OCI-M2 (cell line): ENCODE measurements around the gene ALDOA.
A peak's percentile ranks its signal among the peaks of the same experiment; 100 is the strongest.

Source experiments
- DNase-seq: peaks from one replicate; lab custom pipeline; 2025; ENCODE audit not compliant: unreplicated experiment; lab: John Stamatoyannopoulos, UW

Gene ALDOA

GRCh38 chr16:30088832-30089624, 23.5 kb downstream of the ALDOA start:
- no peak for DNase-seq

GRCh38 chr16:30090610-30091331, 25.2 kb downstream of the ALDOA start:
- DNase-seq = no peak

GRCh38 chr16:30091474-30092372, 26.2 kb downstream of the ALDOA start, which contains the start of gene TBX6:
TSS of gene TBX6 (minus strand) at chr16:30091924. CDS start at chr16:30091193, 731 bp downstream.
- no peak for DNase-seq

GRCh38 chr16:30092373-30093010, 26.9 kb downstream of the ALDOA start:
- DNase-seq = peak; percentile 72

- no peak for DNase-seq
Measured at GRCh38 chr16:30094541-30095165, 29.1 kb downstream of the ALDOA start.

DNA sequence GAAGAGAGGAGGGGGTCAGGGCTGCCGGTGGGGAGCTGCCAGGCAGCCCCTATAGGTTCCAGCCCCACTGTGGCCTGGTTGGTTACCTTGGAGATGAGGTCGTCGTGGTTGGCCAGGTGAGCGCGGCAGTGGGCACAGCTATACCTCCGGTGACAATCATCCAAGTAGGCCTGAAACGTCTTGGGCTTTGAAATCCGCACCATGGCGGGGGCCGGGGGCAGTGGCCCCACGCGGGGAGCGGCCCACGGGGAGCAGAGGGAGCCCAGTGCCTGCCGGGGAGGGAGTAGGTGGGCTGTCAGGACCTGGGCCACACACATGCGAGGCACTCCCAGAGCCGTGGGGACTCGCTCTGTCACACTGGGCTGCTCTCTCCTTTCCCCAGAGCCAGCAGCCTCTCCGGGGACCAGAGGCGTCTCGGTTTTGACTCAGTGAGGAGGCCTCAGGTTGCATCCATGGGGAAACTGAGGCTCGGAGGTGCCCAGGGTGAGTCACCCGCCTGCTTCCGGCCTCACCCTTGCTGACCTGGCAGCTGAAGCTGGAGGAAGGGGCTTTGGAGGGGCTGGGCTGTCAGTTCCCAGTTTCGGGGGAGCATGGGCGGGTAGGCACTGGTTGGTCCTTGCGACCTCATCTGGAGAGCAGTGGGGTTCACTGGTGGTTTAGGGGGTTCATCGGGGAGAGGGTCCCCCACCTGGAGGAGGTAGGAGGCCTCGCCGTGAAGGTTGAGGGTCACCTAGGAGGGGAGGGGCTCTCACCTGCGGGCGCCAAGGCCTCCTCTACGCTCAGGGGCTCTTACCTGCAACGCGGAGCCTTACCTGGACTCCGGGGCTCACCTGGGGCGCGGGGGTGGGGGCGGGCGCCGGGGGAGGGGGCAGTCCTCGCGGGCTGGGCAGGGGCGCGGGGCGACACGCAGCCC, 29.9 kb downstream of the ALDOA start:
- DNase-seq = no peak

- DNase-seq = no peak
Measured at GRCh38 chr16:30096105-30096861, 30.7 kb downstream of the ALDOA start, which contains the start of gene YPEL3. TSS of gene YPEL3 (minus strand) at chr16:30096213. CDS start at chr16:30095482, 731 bp downstream.

- DNase-seq = no peak
Measured at GRCh38 chr16:30096862-30097563, 31.5 kb downstream of the ALDOA start.

DNA sequence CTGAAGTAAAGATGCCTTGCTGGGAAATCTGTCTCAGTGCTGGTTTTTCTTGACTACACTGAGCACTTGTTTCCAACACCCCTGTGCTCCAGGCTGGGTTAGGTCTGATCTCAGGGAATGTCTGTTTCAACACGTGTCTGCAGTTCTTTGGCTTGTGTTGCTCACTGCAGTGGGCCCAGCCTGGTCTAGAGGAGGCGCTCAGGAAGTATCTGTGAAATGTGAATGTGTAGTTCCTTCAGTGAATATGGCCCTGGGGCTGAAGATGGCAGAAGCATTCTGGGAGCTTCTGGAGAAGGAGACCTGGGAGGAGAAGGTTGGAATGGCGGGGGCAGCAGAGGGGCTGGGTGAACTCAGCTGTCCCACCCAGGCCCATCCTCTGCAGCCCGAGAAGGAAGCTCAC, 38.5 kb downstream of the ALDOA start:
- DNase-seq = no peak

- DNase-seq = no peak
Measured at GRCh38 chr16:30104492-30104891, 38.9 kb downstream of the ALDOA start.

- DNase-seq = no peak
Measured at GRCh38 chr16:30108059-30108850, 42.7 kb downstream of the ALDOA start.

GRCh38 chr16:30110661-30111060, 45.1 kb downstream of the ALDOA start:
- no peak for DNase-seq

DNA sequence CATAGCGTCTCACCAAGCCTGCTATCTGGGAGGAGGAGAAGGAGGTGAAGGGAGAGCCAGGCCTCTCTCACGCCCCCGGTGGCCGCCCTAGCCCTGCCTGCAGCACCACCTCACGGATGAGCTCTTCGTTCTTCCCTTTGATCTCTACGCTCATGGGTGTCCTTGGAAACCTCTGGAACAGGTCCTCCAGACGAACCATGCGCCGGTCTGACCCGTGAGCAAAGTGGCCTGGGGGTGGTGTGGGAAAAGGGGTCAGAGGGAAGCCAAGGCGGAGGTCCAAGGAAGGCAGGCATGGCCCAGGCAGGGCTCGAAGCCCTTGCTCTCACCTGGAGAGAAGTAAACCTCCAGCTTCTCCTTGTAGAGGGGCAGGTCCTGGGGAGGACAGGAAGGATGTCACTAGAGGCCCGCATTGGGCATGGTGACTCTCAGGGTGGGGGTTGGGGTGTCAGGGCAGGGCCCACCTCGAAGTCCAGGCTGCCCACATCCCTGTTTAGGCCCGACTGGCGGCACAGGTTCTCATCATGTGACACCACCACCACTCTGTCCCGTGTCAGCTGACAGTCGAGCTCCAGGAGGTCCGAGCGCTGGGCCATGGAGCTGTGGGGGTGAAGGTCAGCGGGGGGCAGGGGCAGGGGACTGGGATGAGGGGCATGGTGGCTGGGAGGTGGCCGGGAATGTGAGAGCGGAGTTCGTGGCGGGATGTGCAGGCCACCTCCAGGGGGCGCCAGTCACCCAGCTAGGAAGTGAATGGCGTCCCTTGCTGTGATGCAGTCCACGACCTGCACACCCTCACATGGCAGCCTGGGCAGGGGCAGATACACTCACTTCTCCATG, 46.9 kb downstream of the ALDOA start:
- no peak for DNase-seq

GRCh38 chr16:30113031-30113710, 47.6 kb downstream of the ALDOA start, which contains the start of gene GDPD3:
TSS of gene GDPD3 (minus strand) at chr16:30113537. CDS start at chr16:30113478, 59 bp downstream.
- DNase-seq = no peak

DNA sequence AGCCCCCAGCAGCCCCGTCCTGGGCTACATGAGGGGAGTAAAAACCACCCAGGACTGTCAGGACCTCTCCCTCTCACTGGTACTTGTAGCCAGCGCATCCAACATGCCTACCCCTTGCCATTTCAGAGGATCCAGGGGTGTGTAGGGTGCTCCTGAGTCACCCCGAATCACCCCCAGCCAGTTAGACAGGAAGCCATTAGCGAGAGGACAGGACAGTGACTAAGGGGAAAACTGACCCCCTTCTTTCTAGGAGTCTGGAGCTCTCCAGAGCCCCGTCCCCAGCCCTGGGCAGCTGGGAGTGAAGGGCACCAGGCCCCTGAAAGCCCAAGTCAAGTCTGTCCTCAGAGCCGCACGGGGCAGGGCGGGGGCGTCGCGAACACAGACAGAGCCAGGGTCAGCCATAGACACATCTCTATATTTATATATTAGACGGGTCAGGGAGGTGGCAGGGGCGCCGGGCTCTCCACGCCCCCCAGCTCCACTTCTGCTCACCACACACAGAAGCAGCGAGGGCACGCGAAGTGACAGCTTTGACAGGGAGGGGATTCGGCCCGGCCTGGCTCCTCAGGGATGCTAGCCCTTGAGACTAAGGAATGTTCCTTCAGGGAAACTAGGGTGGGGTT, 48.3 kb downstream of the ALDOA start:
- DNase-seq = no peak
